Neural cell (in vitro differentiated cells): ENCODE data around the gene NIPBL. TPM values are rescaled to one million over a fixed set of nuclear protein-coding genes. Genes with fewer than 3 reads are reported as not detected.

Source experiments
- H2AFZ ChIP-seq: fragments of 200-600, 300-800 bp; sonication (generic), shearing (Covaris generic); 2 replicates; pipeline ENCODE4 v1.6.0; 2014; ENCODE audit warnings: low read depth, mild to moderate bottlenecking, antibody characterized with exemption, low read length, moderate library complexity
- H3F3A ChIP-seq: fragments of 200-600 bp; shearing (Covaris generic); 2 replicates; pipeline ENCODE4 v1.6.1; 2016; ENCODE audit warnings: mild to moderate bottlenecking, moderate library complexity, mixed read lengths, antibody characterized with exemption, low read length; ENCODE audit not compliant: insufficient read depth, poor library complexity, severe bottlenecking
- H3K27ac ChIP-seq: fragments of 200-600, 300-800 bp; sonication (generic), shearing (Covaris generic); 2 replicates; pipeline ENCODE4 v1.5.1; 2014; ENCODE audit warnings: mild to moderate bottlenecking, low read length, moderate library complexity
- H3K27me3 ChIP-seq: fragments of 300-800, 200-600 bp; sonication (generic), shearing (Covaris generic); 2 replicates; pipeline ENCODE4 v1.6.0; 2014; ENCODE audit warnings: mild to moderate bottlenecking, low read depth, low read length, moderate library complexity; ENCODE audit not compliant: insufficient read depth
- H3K36me3 ChIP-seq: fragments of 300-800, 200-600 bp; sonication (generic), shearing (Covaris generic); 2 replicates; pipeline ENCODE4 v1.5.1; 2014; ENCODE audit warnings: mild to moderate bottlenecking, antibody characterized with exemption, low read length, moderate library complexity; ENCODE audit not compliant: insufficient read depth
- H3K4me2 ChIP-seq: fragments of 300-800, 200-600 bp; sonication (generic), shearing (Covaris generic); 2 replicates; pipeline ENCODE4 v1.6.0; 2014; ENCODE audit warnings: mild to moderate bottlenecking, low read length
- H3K4me3 ChIP-seq: fragments of 300-800, 200-600 bp; sonication (generic), shearing (Covaris generic); 2 replicates; pipeline ENCODE4 v1.5.1; 2014; ENCODE audit warnings: mild to moderate bottlenecking, low read length, moderate library complexity
- H3K79me2 ChIP-seq: fragments of 200-600 bp; shearing (Covaris generic); replicated peaks from 2 replicates; pipeline ENCODE4 v1.6.0; 2014; ENCODE audit warnings: mild to moderate bottlenecking, low read length, moderate library complexity; ENCODE audit not compliant: insufficient read depth
- H3K9ac ChIP-seq: fragments of 300-800, 200-600 bp; sonication (generic), shearing (Covaris generic); 2 replicates; pipeline ENCODE4 v1.6.1; 2016; ENCODE audit warnings: mild to moderate bottlenecking, low read length, mixed read lengths
- H3K9me2 ChIP-seq: fragments of 200-600 bp; shearing (Covaris generic); 2 replicates; pipeline ENCODE4 v1.6.1; 2016; ENCODE audit warnings: mild to moderate bottlenecking, low read length, mixed read lengths; ENCODE audit not compliant: insufficient read depth
- H3K9me3 ChIP-seq: fragments of 200-600, 300-800 bp; sonication (generic), shearing (Covaris generic); 2 replicates; pipeline ENCODE4 v1.6.1; 2016; ENCODE audit warnings: mild to moderate bottlenecking, mixed run types, low read length, moderate library complexity, mixed read lengths
- H4K20me1 ChIP-seq: fragments of 200-600 bp; shearing (Covaris generic); 2 replicates; pipeline ENCODE4 v1.6.1; 2016; ENCODE audit warnings: mild to moderate bottlenecking, mixed run types; ENCODE audit not compliant: insufficient read depth
- EP300 ChIP-seq: fragments of 450-650 bp; conservative IDR thresholded peaks from 2 replicates; pipeline ENCODE4 v1.6.1; 2014; ENCODE audit warnings: antibody characterized with exemption, mild to moderate bottlenecking, moderate library complexity; ENCODE audit not compliant: poor library complexity, severe bottlenecking
- EZH2 ChIP-seq: fragments of 200-600, 300-800 bp; shearing (Covaris generic), sonication (generic); IDR thresholded peaks from 2 replicates; pipeline ENCODE4 v1.6.1; 2014; ENCODE audit warnings: antibody characterized with exemption, low read length, borderline replicate concordance, mild to moderate bottlenecking; ENCODE audit not compliant: insufficient read depth, poor library complexity, severe bottlenecking
- MXI1 ChIP-seq: fragments of 450-650 bp; conservative IDR thresholded peaks from 2 replicates; pipeline ENCODE4 v1.6.1; 2014; ENCODE audit warnings: antibody characterized with exemption, mild to moderate bottlenecking; ENCODE audit not compliant: poor library complexity, severe bottlenecking
- POLR2AphosphoS5 ChIP-seq: IDR thresholded peaks from 2 replicates; pipeline ENCODE4 v1.6.1; 2012
- RAD21 ChIP-seq: fragments of 450-650 bp; conservative IDR thresholded peaks from 2 replicates; pipeline ENCODE4 v1.6.1; 2014; ENCODE audit warnings: antibody characterized with exemption, mild to moderate bottlenecking, moderate library complexity
- SMC3 ChIP-seq: fragments of 450-650 bp; conservative IDR thresholded peaks from 2 replicates; pipeline ENCODE4 v1.6.1; 2014; ENCODE audit warnings: antibody characterized with exemption, mild to moderate bottlenecking, moderate library complexity; ENCODE audit not compliant: poor library complexity
- TAF1 ChIP-seq: IDR thresholded peaks from 2 replicates; pipeline ENCODE4 v1.6.1; 2012; ENCODE audit warnings: low read depth
- polyA plus RNA-seq: library from polyadenylated mRNA; depleted of rRNA; stranded (reverse); fragments of >200 nt; gene quantifications from 2 replicates; pipeline ENCODE4 v1.2.3, GENCODE V29; 2014
- TF ChIP-seq, protein P1 (sequence below): fragments of 450-650 bp; IDR thresholded peaks from 2 replicates; pipeline ENCODE4 v1.5.1; 2014; ENCODE audit warnings: antibody characterized with exemption, mild to moderate bottlenecking, moderate library complexity; ENCODE audit not compliant: poor library complexity, severe bottlenecking
- TF ChIP-seq, protein P2 (sequence below): IDR thresholded peaks from 2 replicates; pipeline ENCODE4 v1.6.1; 2012; ENCODE audit warnings: borderline replicate concordance

Gene NIPBL
- polyA plus RNA-seq, 1 donor from 2014 or later: 27.5 TPM

DNA sequence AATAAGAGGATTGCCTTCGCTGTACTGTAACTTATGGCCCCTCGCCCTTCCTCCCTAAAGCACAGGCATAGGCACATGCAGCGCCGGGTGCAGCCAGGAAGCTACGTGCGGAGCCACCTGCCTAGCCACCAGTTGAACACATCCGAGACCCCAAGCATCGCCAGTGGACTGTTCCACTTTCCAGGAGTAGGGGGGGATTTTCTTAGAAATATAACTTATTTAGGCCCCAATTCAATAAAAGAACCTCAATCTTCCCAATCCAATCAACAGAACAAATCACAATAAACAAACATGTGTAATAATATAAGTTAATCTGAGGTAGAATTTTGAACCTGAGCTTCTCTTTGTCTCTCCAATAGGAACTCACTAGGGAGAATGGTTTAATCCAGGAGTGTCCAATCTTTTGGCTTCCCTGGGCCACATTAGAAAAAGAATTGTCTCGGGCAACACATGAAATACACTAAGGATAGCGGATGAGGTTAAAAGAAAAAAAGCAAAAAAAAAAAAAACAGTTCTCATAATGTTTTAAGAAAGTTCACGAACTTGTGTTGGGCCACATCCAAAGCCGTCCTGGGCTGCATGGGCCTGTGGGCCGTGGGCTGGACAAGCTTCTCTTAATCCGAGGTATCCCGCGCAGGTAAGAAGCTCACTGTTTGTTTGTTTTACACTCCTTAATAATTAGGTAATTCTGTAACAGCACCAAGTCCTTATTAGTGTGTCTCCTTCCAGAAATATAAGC, 22.0 kb upstream of the NIPBL start:
- Histone ChIP-seq H3F3A (no peaks in the 10 kb centered on the region), H2AFZ (no peak overlapping the region), H3K27me3 (no peaks in the 10 kb centered on the region), H3K9me3 (no peaks in the 10 kb centered on the region), H3K4me3 (no peak overlapping the region), H3K36me3 (no peaks in the 10 kb centered on the region), H3K4me2 (no peak overlapping the region), H3K9me2 (no peaks in the 10 kb centered on the region), H4K20me1 (no peaks in the 10 kb centered on the region), H3K9ac (no peak overlapping the region), H3K27ac (no peak overlapping the region), H3K79me2 (no peaks in the 10 kb centered on the region)
- TF ChIP-seq SMC3: no peak
- TF ChIP-seq TAF1: no peak
- TF ChIP-seq EZH2: no peak
- TF ChIP-seq, protein P1, sequence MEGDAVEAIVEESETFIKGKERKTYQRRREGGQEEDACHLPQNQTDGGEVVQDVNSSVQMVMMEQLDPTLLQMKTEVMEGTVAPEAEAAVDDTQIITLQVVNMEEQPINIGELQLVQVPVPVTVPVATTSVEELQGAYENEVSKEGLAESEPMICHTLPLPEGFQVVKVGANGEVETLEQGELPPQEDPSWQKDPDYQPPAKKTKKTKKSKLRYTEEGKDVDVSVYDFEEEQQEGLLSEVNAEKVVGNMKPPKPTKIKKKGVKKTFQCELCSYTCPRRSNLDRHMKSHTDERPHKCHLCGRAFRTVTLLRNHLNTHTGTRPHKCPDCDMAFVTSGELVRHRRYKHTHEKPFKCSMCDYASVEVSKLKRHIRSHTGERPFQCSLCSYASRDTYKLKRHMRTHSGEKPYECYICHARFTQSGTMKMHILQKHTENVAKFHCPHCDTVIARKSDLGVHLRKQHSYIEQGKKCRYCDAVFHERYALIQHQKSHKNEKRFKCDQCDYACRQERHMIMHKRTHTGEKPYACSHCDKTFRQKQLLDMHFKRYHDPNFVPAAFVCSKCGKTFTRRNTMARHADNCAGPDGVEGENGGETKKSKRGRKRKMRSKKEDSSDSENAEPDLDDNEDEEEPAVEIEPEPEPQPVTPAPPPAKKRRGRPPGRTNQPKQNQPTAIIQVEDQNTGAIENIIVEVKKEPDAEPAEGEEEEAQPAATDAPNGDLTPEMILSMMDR: no peak
- TF ChIP-seq, protein P2, sequence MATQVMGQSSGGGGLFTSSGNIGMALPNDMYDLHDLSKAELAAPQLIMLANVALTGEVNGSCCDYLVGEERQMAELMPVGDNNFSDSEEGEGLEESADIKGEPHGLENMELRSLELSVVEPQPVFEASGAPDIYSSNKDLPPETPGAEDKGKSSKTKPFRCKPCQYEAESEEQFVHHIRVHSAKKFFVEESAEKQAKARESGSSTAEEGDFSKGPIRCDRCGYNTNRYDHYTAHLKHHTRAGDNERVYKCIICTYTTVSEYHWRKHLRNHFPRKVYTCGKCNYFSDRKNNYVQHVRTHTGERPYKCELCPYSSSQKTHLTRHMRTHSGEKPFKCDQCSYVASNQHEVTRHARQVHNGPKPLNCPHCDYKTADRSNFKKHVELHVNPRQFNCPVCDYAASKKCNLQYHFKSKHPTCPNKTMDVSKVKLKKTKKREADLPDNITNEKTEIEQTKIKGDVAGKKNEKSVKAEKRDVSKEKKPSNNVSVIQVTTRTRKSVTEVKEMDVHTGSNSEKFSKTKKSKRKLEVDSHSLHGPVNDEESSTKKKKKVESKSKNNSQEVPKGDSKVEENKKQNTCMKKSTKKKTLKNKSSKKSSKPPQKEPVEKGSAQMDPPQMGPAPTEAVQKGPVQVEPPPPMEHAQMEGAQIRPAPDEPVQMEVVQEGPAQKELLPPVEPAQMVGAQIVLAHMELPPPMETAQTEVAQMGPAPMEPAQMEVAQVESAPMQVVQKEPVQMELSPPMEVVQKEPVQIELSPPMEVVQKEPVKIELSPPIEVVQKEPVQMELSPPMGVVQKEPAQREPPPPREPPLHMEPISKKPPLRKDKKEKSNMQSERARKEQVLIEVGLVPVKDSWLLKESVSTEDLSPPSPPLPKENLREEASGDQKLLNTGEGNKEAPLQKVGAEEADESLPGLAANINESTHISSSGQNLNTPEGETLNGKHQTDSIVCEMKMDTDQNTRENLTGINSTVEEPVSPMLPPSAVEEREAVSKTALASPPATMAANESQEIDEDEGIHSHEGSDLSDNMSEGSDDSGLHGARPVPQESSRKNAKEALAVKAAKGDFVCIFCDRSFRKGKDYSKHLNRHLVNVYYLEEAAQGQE: no peak
- no peak for TF ChIP-seq RAD21
- TF ChIP-seq MXI1: no peak
- no peak for TF ChIP-seq EP300
- TF ChIP-seq POLR2AphosphoS5: no peak

DNA sequence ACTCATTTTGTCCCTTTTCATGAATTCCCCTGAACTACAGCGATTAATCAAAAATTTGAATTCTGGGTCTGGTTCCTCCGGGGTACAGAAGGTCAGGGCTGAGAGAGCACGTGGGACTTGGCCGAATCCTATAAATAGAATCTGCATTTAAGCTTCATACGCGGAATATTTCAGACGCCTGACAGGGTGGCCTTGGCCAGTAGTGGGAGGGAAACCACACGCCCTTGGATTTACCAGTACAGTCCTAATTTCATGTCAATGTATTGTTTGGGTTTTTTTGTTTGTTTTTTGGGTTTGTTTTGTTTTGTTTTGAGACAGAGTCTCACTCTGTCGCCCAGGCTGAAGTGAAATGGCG, 21.5 kb upstream of the NIPBL start:
- no peak overlapping the region for H3K27ac ChIP-seq
- H3K4me2 ChIP-seq: no peak overlapping the region
- H3K9me2 ChIP-seq: no peaks in the 10 kb centered on the region
- no peaks in the 10 kb centered on the region for H3K9me3 ChIP-seq
- H3K9ac ChIP-seq: no peak overlapping the region
- H3K36me3 ChIP-seq: no peaks in the 10 kb centered on the region
- H2AFZ ChIP-seq: no peak overlapping the region
- no peaks in the 10 kb centered on the region for H3K79me2 ChIP-seq
- H3K27me3 ChIP-seq: no peaks in the 10 kb centered on the region
- no peaks in the 10 kb centered on the region for H3F3A ChIP-seq
- no peaks in the 10 kb centered on the region for H4K20me1 ChIP-seq
- TF ChIP-seq MXI1: no peak
- no peak for TF ChIP-seq EP300
- no peak for TF ChIP-seq EZH2
- no peak for TF ChIP-seq SMC3
- TF ChIP-seq, protein P2: no peak
- no peak for TF ChIP-seq POLR2AphosphoS5
- TF ChIP-seq, protein P1: no peak
- no peak for TF ChIP-seq RAD21
- no peak for TF ChIP-seq TAF1
- H3K4me3 ChIP-seq: no peak overlapping the region
